Sigmoid colon (tissue), 4 donors: ENCODE measurements around the gene PDE1C.

Experiments
- EP300 ChIP-seq, 4 donors: sonication (generic); formaldehyde crosslinking; IDR thresholded peaks; one replicate each; pipeline ENCODE4 v1.6.1; 2017; ENCODE audit warnings: antibody characterized with exemption in 4 of 4
- POLR2A ChIP-seq, 2 donors: fragments of 450-650 bp; IDR thresholded peaks; one replicate each; pipeline ENCODE4 v1.6.1; 2016; ENCODE audit warnings: antibody characterized with exemption in 2 of 2, mild to moderate bottlenecking in 2 of 2, moderate library complexity in 2 of 2
- POLR2AphosphoS5 ChIP-seq, 4 donors: sonication (generic); formaldehyde crosslinking; IDR thresholded peaks; one replicate each; pipeline ENCODE4 v1.6.1; 2017; ENCODE audit warnings: antibody characterized with exemption in 4 of 4
- TF ChIP-seq, protein P1 (sequence below), 4 experiments: fragments of 450-650 bp in 3 of 4; fragments of 200-600 bp in 1 of 4; IDR thresholded peaks; one replicate each; pipeline ENCODE4 v1.5.1; 2016 to 2019; ENCODE audit warnings: antibody characterized with exemption in 4 of 4, mild to moderate bottlenecking in 3 of 4, moderate library complexity in 2 of 4

DNA sequence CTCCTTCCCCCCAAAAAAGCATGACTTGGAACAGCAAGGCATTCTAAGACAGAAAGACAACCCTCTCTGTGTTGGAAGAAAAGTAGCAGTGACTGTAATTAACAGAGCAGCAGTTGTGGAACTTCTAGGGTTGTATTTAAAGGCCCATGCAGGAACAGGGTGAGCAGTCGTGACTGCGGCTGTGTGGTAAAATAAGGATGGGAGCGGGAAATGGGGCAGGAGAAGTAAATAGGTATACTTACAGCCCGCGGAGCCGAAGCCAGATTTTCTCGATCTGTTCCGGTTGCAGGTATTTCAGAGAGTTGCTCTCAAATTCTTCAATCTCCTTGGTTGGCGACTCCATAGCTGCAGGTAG lies 179 bp downstream of the PDE1C start:
- TF ChIP-seq, protein P1, sequence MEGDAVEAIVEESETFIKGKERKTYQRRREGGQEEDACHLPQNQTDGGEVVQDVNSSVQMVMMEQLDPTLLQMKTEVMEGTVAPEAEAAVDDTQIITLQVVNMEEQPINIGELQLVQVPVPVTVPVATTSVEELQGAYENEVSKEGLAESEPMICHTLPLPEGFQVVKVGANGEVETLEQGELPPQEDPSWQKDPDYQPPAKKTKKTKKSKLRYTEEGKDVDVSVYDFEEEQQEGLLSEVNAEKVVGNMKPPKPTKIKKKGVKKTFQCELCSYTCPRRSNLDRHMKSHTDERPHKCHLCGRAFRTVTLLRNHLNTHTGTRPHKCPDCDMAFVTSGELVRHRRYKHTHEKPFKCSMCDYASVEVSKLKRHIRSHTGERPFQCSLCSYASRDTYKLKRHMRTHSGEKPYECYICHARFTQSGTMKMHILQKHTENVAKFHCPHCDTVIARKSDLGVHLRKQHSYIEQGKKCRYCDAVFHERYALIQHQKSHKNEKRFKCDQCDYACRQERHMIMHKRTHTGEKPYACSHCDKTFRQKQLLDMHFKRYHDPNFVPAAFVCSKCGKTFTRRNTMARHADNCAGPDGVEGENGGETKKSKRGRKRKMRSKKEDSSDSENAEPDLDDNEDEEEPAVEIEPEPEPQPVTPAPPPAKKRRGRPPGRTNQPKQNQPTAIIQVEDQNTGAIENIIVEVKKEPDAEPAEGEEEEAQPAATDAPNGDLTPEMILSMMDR (IDR thresholded peaks at IDR 0.05) = no peak
- TF ChIP-seq POLR2A (IDR thresholded peaks at IDR 0.05) (no peak), POLR2AphosphoS5 (IDR thresholded peaks at IDR 0.05) (no peak), EP300 (IDR thresholded peaks at IDR 0.05) (no peak)
